ENCODE data around the gene FHIT.

DNA sequence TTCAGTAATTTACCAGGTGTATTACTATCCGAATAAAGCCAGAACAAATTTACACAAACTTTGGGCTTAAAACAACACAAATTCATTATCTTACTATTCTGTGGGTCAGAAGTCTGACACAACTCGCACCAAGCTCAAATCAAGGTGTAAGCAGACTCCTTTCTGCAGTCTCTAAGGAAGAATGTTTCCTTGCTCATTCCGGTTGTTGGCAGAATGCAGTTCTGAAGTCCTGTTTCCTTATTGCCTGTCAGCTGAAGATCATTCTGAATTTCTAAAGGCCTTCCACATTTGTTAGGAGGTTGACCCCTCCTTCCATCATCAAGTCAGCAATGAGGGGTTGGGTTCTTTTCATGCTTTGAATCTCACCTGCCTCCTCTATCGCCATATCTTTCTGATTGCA lies 183.2 kb downstream of the FHIT start:
- TF ChIP-seq, protein P1, sequence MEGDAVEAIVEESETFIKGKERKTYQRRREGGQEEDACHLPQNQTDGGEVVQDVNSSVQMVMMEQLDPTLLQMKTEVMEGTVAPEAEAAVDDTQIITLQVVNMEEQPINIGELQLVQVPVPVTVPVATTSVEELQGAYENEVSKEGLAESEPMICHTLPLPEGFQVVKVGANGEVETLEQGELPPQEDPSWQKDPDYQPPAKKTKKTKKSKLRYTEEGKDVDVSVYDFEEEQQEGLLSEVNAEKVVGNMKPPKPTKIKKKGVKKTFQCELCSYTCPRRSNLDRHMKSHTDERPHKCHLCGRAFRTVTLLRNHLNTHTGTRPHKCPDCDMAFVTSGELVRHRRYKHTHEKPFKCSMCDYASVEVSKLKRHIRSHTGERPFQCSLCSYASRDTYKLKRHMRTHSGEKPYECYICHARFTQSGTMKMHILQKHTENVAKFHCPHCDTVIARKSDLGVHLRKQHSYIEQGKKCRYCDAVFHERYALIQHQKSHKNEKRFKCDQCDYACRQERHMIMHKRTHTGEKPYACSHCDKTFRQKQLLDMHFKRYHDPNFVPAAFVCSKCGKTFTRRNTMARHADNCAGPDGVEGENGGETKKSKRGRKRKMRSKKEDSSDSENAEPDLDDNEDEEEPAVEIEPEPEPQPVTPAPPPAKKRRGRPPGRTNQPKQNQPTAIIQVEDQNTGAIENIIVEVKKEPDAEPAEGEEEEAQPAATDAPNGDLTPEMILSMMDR (IDR thresholded peaks at IDR 0.05), result no peak
- no peak for TF ChIP-seq POLR2A (IDR thresholded peaks at IDR 0.05)
